ENCODE results near the gene HAUS7.

The HAUS7 gene

GRCh38 chrX:153434801-153435200 lies 35.6 kb downstream of the HAUS7 start:
- DNase-seq = no peak

- no peak for DNase-seq
Measured at GRCh38 chrX:153433781-153434285, 36.5 kb downstream of the HAUS7 start.

- no peak for DNase-seq
Measured at GRCh38 chrX:153433161-153433680, 37.2 kb downstream of the HAUS7 start.

- no peak for DNase-seq
Measured at GRCh38 chrX:153430796-153431195, 39.6 kb downstream of the HAUS7 start.

GRCh38 chrX:153426204-153426603 lies 44.2 kb downstream of the HAUS7 start:
- no peak for DNase-seq

GRCh38 chrX:153423652-153424051 lies 46.7 kb downstream of the HAUS7 start:
- DNase-seq = no peak

GRCh38 chrX:153421856-153422255 lies 48.5 kb downstream of the HAUS7 start:
- DNase-seq = no peak

GRCh38 chrX:153420851-153421599 lies 49.4 kb downstream of the HAUS7 start:
- DNase-seq = no peak

GRCh38 chrX:153417637-153418036 lies 52.7 kb downstream of the HAUS7 start:
- DNase-seq = no peak

GRCh38 chrX:153416781-153417450 lies 53.5 kb downstream of the HAUS7 start:
- no peak for DNase-seq

GRCh38 chrX:153414856-153415510 lies 55.4 kb downstream of the HAUS7 start:
- no peak for DNase-seq

GRCh38 chrX:153413731-153414130 lies 56.6 kb downstream of the HAUS7 start:
- no peak for DNase-seq

GRCh38 chrX:153412746-153413720 lies 57.3 kb downstream of the HAUS7 start:
- no peak for DNase-seq

GRCh38 chrX:153411988-153412574 lies 58.3 kb downstream of the HAUS7 start:
- no peak for DNase-seq

- DNase-seq = no peak
Measured at GRCh38 chrX:153411255-153411987, 59.0 kb downstream of the HAUS7 start, which contains the start of gene ZFP92. Gene ZFP92 (plus strand): TSS chrX:153411472. CDS start chrX:153418323, 6,851 bp downstream.

- no peak for DNase-seq
Measured at GRCh38 chrX:153410888-153411254, 59.5 kb downstream of the HAUS7 start.

- DNase-seq = no peak
Measured at GRCh38 chrX:153410373-153410772, 60.0 kb downstream of the HAUS7 start.

- DNase-seq = no peak
Measured at GRCh38 chrX:153409414-153410101, 60.8 kb downstream of the HAUS7 start.

GRCh38 chrX:153408871-153409351 lies 61.5 kb downstream of the HAUS7 start:
- DNase-seq = no peak

GRCh38 chrX:153408221-153408721 lies 62.1 kb downstream of the HAUS7 start:
- no peak for DNase-seq
